Bronchial epithelial cell (primary cell): ENCODE results near the gene C2orf81. TPM values are rescaled to one million over a fixed set of nuclear protein-coding genes. Genes with fewer than 3 reads are reported as not detected.
"Not testable (repeated sequence)": the region's sequence is repeated elsewhere in the genome, so short reads cannot be mapped to it uniquely, and the experiment has no call there.

ENCODE experiments used
- DNase-seq: peaks from one replicate; pipeline ENCODE4 v3.0.0-alpha.2; 2010; ENCODE audit warnings: low read depth
- FAIRE-seq: peaks from 2 replicates; lab custom pipeline; 2011; peaks lifted over from hg19 to GRCh38; lab: Jason Lieb, UNC
- H3K27me3 ChIP-seq: 2 replicates; pipeline ENCODE4 v1.5.1; 2011; ENCODE audit warnings: low read length; ENCODE audit not compliant: control insufficient read depth, insufficient read depth
- H3K36me3 ChIP-seq: 2 replicates; pipeline ENCODE4 v1.5.1; 2011; ENCODE audit warnings: low read length; ENCODE audit not compliant: control insufficient read depth, insufficient read depth
- H3K4me3 ChIP-seq: 2 replicates; pipeline ENCODE4 v1.5.1; 2011; ENCODE audit warnings: mild to moderate bottlenecking, low read depth, low read length, control low read depth
- total RNA-seq: library from RNA; depleted of rRNA; stranded (reverse); fragments of >200 nt; gene quantifications from 2 replicates; pipeline ENCODE4 v1.2.1, GENCODE V29; 2014
- TF ChIP-seq, protein P1 (sequence below): IDR thresholded peaks from 2 replicates; pipeline ENCODE4 v1.5.1; 2011; ENCODE audit warnings: mild to moderate bottlenecking, moderate library complexity, low read length, control low read depth, inconsistent platforms; ENCODE audit not compliant: insufficient read depth, severe bottlenecking

C2orf81 gene
- total RNA-seq, 1 donor from 2014 or later, result 0.26 TPM

DNA sequence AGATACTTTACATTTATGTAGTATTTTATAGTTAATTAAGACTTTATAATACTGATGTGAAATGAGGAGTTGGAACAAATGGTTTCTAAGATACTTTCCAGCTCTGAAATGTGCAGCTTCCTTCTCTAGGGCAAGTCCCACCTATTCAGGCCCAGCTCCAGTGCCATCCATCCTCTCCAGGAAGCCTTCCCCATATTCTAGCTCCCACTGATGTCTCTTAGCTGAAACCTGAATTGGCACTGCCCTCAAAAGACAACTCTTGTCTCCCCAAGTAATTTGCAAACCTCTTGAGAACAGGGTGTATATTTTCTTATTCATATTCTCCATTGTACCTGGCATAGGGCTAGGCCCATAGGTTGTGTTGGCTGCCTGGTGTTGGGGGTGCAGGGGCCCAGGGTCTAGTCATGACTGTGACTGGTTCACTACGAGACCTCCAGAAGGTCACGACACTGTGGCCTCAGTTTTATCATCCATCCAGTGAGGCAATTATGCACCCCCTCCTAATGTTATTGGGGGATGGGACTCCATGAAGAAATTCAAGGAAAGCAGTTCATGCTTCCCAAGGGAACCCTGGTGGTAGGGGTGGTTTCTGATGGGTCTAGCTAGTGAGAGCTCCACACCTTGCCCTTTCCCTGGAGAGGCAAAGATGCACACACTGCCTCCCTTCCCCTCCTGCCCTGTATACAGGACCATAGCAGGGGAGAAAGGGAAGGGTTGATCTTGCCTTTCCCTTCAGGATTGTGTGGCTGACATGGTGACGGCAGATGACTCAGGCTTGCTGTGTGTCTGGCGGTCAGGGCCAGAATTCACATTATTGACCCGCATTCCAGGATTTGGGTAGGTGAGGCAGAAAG is 2.9 kb upstream of the C2orf81 start:
- Histone ChIP-seq H3K4me3 (no peak overlapping the region), H3K36me3 (peaks cover 8% of the 10 kb centered on the region), H3K27me3 (no peaks in the 10 kb centered on the region)
- FAIRE-seq (no peak), DNase-seq (peak; percentile 63)
- TF ChIP-seq, protein P1, sequence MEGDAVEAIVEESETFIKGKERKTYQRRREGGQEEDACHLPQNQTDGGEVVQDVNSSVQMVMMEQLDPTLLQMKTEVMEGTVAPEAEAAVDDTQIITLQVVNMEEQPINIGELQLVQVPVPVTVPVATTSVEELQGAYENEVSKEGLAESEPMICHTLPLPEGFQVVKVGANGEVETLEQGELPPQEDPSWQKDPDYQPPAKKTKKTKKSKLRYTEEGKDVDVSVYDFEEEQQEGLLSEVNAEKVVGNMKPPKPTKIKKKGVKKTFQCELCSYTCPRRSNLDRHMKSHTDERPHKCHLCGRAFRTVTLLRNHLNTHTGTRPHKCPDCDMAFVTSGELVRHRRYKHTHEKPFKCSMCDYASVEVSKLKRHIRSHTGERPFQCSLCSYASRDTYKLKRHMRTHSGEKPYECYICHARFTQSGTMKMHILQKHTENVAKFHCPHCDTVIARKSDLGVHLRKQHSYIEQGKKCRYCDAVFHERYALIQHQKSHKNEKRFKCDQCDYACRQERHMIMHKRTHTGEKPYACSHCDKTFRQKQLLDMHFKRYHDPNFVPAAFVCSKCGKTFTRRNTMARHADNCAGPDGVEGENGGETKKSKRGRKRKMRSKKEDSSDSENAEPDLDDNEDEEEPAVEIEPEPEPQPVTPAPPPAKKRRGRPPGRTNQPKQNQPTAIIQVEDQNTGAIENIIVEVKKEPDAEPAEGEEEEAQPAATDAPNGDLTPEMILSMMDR, result no peak

- peaks cover 4% of the 10 kb centered on the region for H3K36me3 ChIP-seq
- DNase-seq (no peak), FAIRE-seq (no peak)
- no peaks in the 10 kb centered on the region for H3K27me3 ChIP-seq
- TF ChIP-seq, protein P1, result no peak
- H3K4me3 ChIP-seq, result no peak overlapping the region
These were observed 2.0 kb upstream of the C2orf81 start for GRCh38 chr2:74423231-74424095.

GRCh38 chr2:74420443-74421103 is 846 bp downstream of the C2orf81 start:
- H3K36me3 ChIP-seq, FAIRE-seq, H3K4me3 ChIP-seq, H3K27me3 ChIP-seq, DNase-seq: not testable (repeated sequence)

GRCh38 chr2:74420006-74420405 is 1.4 kb downstream of the C2orf81 start:
- Histone ChIP-seq H3K4me3 (no peak overlapping the region), H3K36me3 (no peaks in the 10 kb centered on the region), H3K27me3 (no peaks in the 10 kb centered on the region)
- DNase-seq (no peak), FAIRE-seq (no peak)
- TF ChIP-seq, protein P1, result no peak

GRCh38 chr2:74419345-74419744 is 2.1 kb downstream of the C2orf81 start:
- FAIRE-seq (no peak), DNase-seq (no peak)
- H3K27me3 ChIP-seq, result no peaks in the 10 kb centered on the region
- TF ChIP-seq, protein P1, result no peak
- H3K36me3 ChIP-seq, result no peaks in the 10 kb centered on the region
- no peak overlapping the region for H3K4me3 ChIP-seq
